ENCODE measurements around the gene TMEM229B.
A peak's percentile ranks its signal among the peaks of the same experiment; 100 is the strongest.

TMEM229B gene

DNA sequence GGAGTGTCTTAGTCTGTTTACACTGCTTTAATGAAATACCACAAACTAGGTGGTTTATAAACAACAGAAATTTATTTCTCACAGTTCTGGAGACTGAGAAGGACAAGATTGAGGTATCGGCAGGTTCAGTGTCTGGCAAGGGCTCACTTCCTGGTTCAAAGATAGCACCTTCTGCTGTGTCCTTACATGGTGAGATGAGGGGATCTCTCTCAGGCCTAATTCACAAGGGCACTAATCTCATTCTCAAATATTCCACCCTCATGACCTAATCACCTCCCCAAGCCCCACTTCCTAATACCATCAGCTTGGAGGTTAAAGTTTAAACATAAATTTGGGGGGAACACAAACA, 41.5 kb downstream of the TMEM229B start:
- no peak for DNase-seq

DNA sequence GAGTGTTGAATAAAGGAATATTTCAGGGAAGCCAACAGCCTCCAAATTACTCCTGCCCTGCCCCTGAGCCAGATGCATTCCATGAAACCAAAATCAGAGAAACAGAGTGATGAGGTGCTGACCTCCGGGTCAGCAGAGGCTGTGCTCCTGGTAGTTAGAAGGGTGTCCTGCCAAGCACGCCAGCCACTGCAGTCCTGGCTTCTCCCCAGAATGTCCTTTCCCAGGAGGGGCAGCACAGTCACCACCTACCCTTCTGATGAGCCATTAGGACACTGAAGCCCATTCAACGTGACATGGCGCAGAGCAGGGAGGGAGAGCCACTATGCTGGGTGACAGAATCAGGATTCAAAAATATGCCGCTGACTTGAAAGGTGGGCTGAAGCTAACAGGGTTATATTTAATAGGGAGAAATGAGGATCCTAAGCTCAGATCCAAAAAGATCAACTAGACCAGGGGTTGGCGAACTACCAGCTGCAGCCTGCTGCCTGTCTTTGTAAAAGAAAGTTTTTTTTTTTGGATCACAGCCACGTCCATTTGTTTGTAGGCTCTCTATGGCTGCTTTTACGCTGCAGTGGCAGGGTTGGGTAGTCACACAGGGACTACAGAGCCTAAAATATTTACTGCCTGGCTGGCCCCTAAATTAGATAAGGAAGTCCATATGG, 42.0 kb downstream of the TMEM229B start:
- DNase-seq: peak; percentile 78

DNA sequence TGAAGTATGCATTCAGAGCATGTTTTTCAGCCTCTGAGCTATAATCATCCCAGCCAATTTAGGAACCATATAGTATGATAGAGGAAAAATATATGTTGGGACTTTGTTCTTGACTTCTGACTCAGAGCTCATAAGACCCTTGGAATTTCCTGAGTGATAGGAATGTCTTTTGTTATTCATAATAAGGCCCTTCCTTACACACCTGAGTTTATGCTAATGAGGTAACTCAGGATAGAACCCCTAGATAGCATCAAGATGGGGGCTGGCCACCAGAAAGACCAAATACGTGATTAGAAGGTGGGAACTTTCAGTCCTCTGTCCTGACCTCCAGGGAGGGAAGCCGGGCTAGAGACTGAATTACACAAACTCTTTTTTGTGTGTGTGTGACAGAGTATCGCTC, 44.1 kb downstream of the TMEM229B start:
- DNase-seq: no peak

DNA sequence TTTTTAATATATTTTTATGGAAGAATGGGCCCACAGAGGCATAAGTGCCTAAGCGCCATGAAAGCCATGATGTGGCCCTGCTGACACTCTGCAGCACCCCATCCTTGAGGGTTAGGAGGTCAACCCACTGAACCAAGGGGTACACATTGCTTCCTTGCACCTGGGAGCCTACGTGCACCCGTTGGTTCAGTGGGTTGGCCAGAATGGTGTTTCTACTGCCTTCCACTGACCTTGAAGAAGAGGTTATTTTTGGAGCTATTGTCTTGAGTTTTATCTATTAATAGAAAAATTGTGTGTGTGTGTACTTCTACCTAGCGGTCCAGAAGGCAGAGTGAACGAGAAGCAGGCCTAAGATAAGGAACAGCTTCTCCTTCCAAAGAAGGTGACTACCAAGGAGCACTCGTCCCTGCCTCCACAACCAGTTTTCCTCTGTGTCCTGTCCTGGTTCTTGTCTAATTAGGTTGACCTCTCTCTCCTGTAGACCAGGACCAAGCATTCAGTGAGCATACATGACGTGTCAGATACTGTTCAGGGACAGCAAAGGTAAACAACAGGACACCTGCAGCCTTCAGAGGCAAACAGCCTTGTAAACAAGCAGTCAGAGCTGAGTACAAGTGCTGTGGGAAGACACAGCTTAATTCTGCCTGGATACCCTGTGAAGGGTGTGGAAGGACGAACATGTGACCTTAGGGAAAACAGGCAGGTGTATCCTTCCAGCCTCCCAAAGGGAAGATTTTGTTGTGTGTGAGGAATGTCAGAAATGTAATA, 46.2 kb downstream of the TMEM229B start:
- no peak for DNase-seq

DNA sequence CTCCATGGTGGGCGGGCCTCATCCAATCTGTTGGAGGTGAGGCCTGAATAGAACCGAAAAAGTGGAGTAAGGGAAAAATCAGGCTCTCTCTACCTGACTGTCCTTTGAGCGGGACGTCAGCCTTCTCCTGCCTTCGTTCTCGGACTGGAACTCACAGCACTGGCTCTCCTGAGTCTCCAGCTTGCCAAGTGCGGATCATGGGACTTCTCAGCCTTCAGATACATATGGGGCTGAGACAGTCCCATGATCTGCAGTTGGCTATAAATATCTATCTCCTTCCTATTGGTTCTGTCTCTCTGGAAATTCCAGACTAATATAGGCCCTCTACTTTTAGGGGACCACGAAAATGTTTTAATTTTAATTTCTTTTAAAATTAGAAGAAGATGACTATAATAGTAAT, 46.8 kb downstream of the TMEM229B start:
- DNase-seq: no peak

DNA sequence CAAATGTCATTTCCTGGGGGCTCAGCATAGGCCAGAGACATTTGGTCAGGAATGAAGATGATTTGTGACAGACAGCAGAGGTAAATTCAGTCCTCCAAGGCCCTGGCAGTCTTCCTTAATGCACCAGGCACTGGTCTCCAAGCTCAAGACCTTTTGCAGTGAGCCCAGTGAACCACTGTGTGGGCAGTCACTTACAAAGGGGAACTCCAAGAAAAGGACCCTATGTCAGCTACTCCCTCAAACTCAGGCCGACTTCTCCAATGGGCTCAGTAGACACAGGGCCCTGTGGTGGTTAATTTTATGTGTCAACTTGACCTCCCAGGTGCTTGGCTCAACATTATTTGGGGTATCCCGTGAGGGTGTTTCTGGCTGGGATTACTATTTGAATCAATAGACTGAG, 47.3 kb downstream of the TMEM229B start:
- no peak for DNase-seq

DNA sequence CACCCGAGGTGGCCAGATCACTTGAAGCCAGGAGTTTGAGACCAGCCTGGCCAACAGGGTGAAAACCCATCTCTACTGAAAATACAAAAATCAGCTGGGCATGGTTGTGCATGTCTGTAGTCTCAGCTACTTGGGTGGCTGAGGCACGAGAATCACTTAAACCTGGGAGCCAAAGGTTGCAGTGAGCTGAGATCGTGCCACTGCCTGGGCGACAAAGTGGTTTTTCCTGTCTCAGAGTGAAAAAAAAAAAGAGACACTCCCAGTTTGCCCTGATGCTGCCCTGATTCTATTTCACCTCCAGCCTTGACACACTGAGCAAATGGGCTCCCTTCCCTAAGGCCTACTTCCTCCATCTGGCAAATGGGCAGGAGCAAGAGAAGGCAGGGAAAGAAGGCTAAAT, 48.0 kb downstream of the TMEM229B start:
- DNase-seq: no peak

DNA sequence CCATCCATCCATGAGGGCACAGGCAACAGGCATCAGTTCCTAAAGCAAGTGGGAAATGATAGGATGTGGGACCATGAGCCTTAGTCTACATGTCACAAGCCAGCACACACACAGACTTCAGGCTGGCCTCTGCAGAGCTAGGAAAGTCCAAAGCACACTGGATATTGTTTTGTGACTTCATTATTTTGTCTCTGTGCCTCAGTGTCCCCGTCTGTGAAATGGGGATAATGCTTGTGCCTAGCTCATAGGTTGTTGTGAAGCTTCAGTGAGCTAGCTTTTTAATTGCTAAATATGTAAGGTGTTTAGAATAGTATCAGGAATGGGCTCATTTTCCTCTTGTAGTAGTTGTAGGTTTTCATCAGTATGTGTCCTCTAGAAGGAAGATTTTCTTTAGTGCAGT, 49.6 kb downstream of the TMEM229B start:
- DNase-seq: no peak

DNA sequence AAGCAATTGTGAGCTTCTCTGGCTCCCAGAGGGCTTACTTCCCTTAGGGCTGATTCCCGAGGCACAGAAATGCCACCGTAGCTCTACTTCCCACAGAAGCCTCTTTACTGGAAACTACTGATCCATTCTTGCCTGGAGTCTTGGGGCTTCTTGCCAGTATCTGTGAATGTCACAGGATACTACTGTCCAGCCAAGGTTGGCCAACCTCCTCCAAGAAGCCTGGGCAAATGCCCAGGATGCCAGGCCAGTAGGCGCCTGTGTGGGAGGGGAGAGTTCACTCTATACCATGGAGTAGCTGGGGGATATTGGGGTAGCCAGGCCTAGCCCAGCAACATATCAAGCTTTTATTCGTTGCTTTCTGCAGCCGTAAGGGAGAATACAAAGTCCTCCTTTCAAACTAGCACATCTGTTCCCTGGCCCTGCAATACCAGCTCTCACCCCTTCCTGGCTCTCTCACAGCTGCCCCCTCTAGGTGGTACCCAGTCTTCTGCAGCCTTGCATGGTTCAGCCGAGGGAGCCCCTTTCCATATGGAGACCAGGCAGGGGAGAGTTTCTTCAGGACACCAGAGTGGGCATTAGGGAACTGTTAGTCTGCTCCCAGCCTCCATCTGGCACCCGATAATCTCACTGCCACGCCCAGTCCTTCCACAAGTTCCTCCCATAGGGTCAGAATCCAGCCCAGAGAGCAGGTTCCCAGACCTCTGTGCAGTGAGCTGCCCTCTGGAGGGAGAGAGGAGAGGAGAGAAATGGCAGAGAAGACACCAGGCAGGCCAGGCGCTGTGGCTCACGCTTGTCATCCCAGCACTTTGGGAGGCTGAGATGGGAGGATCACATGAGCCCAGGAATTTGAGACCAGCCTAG, 52.3 kb downstream of the TMEM229B start:
- DNase-seq: no peak

DNA sequence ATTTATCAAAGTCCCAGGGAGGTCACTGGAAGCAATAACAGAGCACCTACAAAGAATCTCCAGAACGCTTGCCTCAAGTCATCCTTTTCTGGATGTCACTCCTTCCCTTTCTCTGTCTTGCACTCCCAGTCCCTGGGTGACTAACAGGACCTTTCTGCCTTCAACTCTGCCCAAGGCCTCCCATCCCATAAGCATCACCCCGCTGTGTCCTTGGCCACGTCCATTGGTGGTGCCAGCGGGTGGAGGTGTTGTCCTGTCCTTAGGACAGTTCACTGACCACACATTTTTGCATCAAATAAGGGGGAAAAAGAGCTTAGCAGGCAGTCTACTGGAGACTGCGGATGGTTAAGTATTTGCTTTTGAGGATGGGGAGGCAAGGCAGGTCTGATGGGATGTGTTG, 52.9 kb downstream of the TMEM229B start:
- DNase-seq: no peak

DNA sequence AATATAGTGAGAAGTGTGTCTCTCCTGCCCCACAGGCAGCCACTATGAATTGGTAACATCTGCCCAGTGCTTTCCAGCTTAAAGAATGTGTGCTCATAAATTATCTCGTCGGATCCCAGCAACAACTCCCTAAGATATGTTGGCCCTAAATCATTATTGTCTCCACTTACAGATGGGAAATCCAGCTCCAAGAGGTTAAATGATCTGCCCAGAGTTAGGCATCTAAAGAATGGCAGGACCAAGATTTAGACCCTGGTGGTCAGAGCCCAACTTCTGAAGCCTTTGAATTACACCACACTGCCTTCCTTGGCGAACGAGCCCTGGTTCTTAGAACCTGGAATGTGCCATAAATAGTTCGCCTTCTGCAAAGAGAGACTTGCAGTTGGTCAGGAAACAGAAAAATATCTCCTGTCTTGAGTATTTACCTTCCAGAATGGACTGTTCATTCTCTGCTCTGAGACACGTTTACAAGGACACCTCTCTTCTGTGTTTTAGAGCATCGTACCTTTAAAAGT, 56.4 kb downstream of the TMEM229B start:
- no peak for DNase-seq

DNA sequence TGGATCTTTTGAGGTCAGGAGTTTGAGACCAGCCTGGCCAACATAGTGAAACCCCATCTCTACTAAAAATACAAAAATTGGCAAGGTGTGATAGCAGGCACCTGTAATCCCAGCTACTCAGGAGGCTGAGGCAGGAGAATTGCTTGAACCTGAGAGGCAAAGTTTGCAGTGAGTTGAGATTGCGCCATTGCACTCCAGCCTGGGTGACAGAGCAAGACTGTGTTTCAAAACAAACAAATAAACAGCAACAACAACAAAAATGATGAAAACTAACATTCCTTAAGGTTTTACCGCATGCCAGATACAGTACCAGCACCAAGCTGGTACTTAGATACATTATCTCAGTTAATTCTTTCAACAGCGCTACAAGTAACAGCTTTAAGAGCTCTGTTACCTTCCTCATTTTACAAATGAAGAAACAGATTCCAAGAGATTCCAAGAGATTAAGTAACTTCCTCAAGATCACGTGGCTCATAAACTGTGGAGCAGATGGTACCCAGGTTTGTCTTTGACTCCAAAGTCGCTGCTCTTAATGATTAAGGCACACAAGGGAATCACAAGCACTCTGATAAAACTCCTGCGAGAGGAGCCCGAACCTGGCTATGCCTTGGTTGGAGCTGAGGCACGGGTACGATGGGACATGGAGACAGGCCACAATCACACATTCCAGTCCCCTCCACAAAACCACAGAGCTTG, 58.9 kb downstream of the TMEM229B start:
- no peak for DNase-seq

DNA sequence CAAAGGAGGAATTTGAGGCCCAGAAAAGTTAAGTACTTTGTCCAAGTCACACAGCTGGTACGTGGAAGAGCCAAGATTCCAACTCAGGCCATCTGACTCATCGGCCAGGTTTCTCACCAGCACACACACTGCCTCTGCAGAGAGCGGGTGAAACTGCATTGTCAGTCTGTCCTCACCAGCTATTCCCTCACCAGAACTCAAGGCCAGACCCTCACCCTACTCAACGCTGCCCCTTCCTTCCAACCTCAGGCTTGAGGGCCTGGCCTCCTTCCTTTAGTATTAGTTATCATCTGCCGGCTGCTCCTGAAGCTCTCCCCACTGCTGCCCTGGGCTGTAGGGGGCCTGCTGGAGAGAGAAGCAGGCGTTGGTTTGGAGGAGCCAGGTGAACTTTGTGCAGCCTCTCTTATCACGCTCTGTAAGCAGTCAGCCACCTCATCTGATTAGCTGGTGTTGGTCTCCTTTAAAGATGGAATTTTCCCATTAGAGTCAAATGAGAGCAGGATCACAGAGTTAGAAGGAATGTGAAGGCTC, 60.0 kb downstream of the TMEM229B start:
- no peak for DNase-seq

DNA sequence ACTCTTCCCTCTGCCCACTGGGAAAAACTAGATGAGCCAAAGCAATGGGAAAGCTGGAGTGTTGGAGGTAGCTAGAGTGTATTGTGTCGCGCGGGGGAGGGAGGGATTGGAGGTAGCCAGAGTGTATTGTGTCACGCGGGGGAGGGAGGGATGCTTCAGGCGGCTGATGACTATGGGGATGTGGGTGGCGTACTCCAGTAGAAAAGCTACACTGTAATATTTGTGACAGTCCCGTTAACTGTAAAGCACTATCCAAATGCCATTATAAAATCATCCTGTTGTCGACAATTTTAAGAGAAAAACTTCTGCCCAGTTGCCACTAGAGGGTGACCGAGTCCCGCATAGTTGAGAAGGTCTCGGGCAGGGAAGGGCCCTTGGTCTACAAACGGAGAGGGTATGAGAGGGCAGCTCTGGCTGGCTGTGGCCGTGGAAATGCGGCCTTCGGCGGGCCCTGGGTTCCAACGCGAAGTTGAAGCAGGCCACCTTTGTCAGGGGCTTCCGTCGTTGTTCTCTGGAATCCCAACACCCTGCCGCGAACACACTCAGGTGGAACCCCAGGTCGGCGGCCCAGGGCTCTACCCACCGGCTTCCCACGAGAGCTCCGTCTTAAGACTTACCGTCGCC, 61.4 kb downstream of the TMEM229B start:
- peak; percentile 77 for DNase-seq

DNA sequence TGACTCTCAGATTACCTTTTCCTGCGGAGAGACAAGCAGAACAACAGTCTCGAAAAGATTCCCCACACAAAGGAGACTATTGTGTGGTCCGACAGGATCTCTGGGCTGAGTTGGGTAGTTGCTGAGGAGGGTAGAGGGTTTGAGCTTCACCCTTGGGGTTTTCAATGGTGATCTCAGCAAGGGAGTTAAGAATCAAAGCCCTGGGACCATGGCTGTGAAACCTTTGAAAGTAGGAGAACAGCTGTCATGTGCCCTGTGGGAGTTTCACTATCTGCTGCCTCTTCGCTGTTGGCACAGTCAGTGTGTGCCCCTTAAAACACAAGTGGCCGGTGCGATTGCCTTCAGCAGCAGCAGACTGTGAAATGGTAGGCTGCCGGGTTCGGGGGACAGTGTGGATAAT, 62.4 kb downstream of the TMEM229B start:
- DNase-seq: no peak

DNA sequence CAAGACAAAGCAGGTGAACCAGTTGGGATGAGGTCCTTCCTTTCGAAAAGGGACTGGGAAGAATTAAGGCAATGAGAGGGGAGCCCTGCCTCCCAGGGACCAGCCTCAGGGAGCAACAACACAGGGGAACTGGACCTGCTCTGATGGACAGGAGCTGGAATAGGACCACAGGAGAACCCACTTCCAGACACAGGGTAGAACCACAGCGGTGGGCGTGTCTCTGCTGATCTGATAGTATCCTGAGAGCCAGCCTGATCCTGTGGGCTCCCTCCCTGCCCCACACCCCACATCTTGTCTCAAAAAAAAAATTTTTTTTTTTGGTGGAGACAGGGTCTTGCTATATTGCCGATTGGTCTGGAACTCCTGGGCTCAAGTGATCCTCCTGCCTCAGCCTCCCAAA, 62.9 kb downstream of the TMEM229B start:
- no peak for DNase-seq

DNA sequence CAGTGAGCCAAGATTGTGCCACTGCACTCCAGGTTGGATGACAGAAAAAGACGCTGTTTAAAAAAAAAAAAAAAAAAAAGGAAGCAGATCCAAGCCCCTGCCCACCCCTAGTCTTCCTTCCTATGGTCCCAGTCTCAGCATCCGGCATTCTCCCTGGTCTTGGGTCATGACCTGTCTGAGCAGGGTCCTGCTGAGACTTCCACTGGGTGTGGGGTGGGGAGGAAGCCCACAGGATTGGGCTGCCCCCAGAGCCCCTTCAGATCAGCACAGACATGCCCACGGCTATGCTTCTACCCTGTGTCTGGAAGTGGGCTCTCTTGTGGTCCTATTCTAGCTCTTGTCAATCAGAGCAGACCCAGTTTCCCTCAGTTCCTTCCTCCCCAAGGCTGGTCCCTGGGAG, 64.0 kb downstream of the TMEM229B start:
- no peak for DNase-seq

DNA sequence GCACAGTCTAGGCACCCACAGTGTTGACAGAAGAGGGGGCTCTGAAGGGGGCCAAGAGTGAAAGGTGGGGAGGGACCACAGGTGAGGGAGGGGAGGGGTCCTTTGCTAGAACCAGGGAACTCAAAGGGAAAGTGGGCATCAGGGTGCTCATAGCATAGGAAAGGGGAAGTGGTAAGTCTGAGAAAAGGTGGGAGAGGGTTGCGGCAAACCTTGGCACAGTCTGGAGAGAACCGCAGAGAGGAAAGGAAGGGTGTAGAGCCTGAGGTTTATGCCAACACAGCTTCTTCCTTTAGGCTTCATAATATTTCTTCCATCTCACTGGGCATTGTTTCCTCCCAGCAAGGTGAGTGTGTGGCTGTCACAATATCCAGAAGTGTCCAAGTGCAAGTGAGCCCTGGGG, 65.1 kb downstream of the TMEM229B start:
- DNase-seq: no peak

DNA sequence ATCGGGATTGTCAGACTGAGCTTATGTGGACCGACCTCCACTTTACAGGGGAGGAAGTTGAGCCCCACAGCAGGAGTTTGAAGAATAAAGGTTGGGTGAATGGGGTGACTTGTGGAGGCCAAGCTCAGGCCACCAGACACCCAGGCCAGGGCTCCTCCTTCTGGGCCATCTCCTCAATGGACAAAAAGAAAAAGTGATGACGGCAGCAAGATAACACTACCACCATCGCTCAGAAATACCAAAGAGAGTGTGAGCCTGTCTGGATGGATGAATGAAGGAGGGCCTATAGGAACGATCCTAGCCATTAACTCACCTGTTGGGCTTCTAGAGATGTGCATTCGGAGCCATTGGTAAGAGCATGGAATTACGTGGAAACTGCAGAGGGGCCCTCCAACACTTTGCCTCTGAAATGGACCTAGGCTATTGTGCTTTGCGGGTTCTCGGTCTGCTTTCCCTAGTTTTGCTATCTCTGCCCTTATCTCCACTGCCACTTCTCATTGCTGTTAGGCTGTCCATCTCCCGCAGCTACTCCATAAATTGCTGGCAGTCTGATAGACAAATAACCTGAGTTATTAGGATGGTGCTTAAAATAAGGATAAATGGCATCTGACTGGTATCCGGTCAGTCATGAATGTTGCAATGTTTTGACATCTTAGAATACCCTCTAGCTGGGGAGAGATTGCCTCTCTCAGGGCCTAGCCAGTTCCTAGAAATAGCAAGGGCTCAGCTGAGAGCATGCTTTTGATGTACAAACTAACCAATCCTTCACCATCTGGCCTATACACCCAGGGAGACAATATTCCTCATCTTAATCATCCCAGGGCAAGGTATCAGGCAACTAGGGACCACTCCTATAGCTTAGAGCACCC, 66.9 kb downstream of the TMEM229B start:
- no peak for DNase-seq

All from NCI-H1694 (cell line).